GM21447 (cell line): Measurements from ENCODE around the gene TEX2.

Experiments used
- ATAC-seq: cut with Tn5 transposase; IDR thresholded peaks from one replicate; pipeline ENCODE4 v1.9.1; 2021; ENCODE audit not compliant: unreplicated experiment

TEX2 gene

GRCh38 chr17:64270885-64271284 is 7.8 kb upstream of the TEX2 start:
- peak; percentile 70 for ATAC-seq

DNA sequence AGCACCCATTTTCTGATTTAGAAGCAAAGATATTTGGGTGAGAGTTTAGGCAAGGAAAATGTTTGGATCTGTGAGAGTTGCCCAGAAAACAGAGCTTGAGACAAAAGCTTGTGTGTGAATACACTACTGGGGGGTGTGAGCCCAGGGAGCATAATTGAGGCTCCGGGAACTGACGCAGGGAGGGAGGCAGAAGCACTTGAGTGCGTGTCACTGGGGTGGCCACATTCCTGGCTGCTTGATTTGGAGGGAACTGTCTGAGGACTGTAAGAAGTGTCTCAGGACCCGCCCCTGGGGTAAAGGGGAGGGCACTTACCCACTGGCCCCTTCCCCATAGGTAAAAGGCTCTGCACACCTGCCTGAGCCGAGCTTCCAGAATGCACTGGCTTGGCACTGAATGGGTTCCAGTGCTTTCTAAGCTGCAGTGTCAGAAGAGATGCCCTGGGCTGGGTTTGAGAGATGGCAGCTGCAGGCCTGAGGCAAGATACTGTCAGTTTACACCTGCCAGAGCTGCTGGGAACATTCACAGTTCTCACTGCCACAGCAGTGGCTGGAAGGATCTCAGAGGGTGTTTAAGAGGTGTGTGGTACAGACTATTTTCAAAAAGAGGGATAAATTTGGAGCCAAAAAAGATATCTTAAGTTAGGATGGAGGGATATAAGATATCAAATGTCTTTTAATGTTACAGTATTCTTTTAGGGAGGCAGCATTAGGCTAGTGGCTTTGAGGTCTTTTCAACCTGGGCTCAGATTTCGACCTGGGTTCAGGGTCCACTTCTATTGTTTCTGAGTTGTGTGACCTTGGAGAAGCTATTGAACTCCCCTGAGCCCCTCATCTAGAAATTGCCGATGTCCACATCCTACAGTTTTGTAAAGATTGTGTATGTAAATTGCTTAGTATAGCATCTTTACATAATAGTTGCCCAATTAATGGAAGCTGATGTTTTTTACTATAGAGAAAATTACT is 6.9 kb upstream of the TEX2 start:
- no peak for ATAC-seq

DNA sequence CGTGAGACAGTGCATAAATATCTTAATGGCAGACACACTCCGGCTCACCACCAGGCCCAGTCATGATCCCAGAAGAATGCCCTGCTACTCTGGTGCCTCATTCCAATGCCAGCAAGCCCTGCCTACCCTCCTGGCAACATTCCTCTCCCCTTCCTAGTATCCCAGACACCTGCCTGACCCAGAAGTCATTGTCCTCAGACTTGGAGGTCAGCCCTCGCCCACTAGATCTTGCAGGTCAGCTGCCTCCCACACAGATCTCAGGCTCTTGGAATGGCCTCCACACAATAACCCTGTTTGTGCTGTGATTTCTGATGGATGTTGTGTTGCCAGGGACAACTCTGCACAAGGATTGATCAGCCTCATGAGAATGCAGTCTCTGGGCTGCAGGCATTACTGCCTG is 1.8 kb upstream of the TEX2 start:
- ATAC-seq, result no peak

DNA sequence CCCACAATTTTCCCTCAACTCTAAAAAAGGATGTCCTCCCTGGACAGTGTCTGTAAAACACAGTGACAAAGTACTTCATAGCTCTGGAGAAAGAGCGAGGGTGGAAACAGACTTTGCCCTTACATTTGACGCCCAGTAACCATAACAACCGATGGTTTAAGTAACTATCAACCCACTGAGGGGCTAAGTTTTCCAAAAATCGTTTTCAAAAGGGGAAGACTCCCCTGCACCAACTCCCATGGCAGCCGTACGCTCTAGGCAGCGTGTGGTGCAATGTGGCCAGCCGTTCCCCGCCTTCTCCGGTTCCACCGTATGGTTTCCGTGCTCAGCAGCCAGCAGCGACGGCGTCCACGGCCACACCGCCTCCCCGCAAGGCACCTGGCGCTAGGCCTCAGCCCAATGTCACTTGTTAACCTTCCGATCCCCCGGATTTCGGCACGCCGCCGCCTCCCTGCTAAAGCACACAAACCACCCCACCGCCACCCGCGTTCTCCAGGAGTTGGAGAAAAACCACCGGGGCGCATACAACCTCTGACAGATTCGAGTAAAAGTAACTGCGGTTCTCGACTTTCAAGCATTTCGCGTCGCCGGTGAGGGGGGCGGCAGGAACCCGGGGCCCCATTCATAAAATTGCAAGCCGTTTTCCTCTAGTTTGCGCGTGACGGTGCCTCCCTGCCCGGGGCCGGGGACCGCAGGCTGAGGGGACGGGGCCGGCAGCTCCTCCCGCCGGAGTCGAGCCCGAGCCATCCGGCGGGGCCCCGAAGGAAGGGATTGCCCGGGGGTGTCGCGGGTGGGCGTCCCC is 661 bp downstream of the TEX2 start:
- peak; percentile 32 for ATAC-seq

- ATAC-seq, result no peak
Observed at GRCh38 chr17:64261417-64262145, 1.5 kb downstream of the TEX2 start.

DNA sequence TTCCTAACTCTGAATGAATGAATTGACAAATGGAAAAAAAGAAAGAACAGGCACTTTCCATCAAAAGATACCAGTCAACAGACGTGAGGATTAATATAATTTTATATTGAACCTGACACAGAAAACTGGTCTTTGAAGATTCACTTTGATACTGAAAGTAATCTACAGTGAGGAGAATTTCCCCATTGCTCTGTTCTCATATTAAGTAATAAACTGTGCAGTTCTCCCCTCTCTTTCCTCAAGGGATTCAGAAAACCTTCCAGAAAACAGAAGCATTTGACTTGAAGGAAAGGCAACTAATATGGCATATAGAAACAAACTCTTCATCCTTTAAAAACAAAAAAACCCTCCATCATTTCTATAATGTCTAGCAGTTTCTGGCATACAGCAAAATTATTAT is 2.2 kb downstream of the TEX2 start:
- no peak for ATAC-seq

DNA sequence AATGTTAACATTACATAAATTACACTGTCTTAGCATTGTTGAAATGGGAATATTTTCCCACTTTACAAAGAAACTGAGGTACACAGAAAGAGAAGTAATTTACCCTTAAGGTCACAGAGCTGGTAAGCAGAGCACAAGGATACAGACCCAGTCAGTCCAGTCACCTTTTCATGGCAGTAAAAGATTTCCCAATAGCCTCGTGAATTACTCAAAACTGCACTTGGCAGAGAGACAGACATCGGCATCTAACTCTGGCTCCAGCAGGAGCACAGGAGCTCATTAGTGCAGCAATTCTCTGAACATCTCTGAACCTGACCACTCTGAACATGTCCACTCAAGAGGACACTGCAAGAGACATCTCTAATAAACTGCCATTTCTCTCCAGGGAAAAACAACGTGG is 3.1 kb downstream of the TEX2 start:
- no peak for ATAC-seq

DNA sequence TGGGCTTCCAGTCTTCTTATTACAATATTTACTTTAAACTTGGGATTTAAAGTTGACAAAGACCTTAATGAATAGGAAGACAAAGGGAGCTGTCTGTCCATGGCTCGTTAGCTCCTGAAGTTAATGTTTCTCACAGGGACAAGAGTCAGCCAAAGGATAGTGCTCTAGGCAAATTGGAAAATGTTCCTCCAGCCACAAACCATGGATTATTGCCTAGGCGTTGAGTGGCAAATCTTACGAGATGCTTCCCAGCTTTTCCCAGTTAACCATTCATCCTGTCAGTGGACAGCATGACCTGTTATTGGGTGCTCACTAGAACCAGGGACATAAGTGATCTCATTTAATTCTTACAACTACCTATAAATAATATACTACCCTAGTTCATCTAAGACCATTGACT is 3.6 kb downstream of the TEX2 start:
- no peak for ATAC-seq

DNA sequence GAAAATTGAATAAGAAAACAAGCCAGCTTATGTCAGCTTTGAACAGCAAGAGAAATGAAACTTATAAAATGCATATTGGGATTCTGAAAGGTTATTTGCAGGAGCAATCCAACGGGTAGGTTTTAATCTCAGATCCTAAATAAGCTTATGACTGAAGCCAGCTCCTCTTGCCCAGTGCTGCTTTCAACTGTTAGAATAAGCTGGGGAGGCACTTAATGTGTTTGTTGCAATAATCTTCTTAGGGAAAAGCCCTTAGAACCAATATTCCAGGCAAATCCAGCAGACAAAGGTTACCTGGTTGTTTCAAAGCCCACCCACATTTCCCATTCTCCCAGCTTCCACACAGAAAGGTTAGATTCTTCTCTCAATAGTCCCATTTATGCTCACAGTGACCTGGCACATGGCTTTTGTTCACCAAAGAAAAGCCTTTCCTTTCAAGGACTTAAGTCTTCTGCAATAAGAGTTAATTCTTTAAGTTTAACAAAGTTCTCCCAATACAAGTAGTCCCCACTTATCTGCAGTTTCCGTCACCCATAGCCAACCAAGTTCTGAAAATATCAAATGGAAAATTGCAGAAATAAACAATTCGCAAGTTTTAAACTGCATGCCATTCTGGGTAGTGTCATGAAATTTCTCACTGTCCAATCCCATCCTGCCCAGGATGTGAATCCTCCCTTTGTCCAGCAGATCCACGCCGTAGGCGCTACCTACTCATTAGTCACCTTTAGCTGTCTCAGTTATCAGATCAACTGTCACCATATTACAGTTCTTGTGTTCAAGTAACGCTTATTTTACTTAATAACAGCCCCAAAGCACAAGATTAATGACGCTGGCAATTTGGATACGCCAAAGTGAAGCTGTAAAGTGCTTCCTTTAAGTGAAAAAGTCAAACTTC is 5.9 kb downstream of the TEX2 start:
- no peak for ATAC-seq

- no peak for ATAC-seq
Observed at GRCh38 chr17:64255764-64256163, 7.3 kb downstream of the TEX2 start.

GRCh38 chr17:64254755-64255154 is 8.3 kb downstream of the TEX2 start:
- ATAC-seq, result no peak

- ATAC-seq, result no peak
Observed at GRCh38 chr17:64253470-64253869, 9.6 kb downstream of the TEX2 start.

- no peak for ATAC-seq
Observed at GRCh38 chr17:64252831-64253230, 10.2 kb downstream of the TEX2 start.

DNA sequence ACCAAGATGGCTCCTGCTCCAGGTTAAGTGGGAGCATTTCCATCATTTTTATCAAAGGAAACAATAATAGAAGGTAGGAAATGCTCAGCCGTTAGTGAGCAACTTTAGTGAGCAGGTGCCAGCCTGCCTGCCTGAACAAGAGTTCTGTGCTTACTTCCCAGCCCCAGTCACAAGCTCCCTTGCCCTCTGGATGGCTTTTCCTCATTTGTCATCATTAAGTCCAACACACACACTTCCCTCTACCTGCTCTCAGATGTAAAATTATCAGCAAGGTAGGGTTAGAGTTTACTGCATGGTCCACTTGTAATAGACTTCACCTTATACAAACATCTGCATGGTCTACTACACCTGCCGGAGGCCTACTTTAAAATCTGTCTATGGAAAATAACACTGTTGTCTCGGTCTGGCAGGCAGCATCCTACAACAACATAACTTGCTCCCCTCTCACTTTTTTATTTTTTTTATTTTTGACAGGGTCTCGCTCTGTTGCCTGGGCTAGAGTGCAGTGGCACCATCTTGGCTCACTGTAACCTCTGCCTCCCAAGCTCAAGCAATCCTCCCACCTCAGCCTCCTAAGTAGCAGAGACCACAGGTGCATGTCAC is 12.7 kb downstream of the TEX2 start:
- no peak for ATAC-seq

DNA sequence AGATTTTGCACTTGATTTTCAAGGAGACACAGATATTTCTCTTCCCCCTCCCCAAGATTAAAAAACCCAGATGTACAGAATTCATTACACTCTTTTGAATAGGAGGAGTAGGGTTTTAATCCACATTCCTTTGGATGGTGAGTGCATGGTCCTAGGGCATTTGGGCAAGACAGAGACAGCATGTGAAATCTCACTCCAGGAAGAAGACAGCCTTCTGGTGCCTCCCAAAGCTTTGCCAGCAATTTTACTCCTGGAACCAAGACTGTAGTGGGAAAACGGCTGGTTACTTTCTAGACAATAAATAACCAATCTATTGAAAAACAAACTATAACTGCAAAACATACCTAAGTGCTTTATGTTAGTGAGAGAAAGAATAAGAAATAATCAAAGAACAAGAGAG is 15.2 kb downstream of the TEX2 start:
- ATAC-seq, result no peak

- no peak for ATAC-seq
Observed at GRCh38 chr17:64245218-64246145, 17.6 kb downstream of the TEX2 start.

DNA sequence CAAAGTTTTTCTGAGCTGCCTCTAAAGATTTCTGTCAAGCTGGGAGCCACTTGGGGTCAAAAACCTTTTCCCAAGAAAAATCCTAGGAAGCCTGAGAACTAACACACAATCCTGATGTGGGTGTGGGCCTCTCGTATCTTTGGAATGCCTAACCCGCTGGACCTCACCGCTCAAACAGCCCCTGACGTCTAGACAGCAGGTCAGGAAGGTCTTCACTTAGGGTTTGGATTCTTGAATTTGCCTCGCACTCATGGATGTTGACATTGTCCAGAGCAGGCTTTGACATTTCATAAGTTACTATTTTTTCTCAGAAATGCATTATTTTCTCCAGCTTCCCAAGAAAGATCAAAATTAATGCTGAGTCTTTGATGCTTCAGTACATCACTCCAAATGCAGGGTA is 18.9 kb downstream of the TEX2 start:
- no peak for ATAC-seq

DNA sequence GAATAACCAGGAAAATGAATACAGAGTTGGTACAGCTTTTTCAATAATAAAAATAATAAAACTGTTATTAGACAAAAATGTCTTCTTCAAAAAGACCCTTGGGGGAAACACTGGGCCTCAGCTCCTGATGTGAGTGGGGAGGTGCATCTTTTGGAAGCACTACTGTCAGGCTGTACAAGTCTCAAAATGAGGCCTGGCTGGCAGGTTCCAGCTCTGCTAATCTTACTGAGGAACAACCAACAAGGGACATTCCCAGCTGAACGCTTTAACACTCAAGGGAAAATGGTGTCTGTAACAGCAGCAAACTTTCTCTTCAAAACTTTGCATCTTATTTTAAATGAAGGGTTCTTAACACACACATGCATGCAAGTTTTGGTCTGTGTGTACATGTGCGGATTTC is 19.7 kb downstream of the TEX2 start:
- no peak for ATAC-seq

DNA sequence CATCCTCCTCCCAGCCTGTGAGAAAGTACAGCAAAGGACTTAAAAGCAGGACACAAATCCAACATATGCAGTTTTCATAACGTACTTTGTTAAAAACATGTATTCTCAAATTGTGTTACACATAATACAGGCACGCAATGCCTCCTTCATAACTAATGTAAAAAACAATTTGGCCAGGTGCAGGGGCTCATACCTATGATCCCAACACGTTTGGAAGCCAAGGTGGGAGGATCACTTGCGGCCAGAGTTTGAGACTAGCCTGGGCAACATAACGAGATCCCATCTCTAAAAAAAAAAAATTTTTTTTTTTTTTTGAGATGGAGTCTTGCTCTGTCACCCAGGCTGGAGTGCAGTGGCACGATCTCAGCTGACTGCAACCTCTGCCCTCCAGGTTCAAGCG is 20.4 kb downstream of the TEX2 start:
- ATAC-seq, result no peak
